Measurements from ENCODE around the gene VCX2. TPM values are rescaled to one million over a fixed set of nuclear protein-coding genes. Genes with fewer than 3 reads are reported as not detected.

The VCX2 gene
- total and polyA plus RNA-seq, 5 donors from 2014 or later: not detected

Other genes with a start within 250 kb of the VCX2 start
- gene PNPLA4, start 243.9 kb downstream of the VCX2 start, total RNA-seq: 2.8 TPM
- gene PNPLA4, start 243.9 kb downstream of the VCX2 start, polyA plus RNA-seq: 10 to 100 TPM; 11.2 to 15.5 (median 12.7) TPM

Measured in CD4-positive, CD25-positive, alpha-beta regulatory T cell (primary cell).